Heart right ventricle (tissue), 16 donors: ENCODE results near the gene AFMID. TPM values are rescaled to one million over a fixed set of nuclear protein-coding genes. Genes with fewer than 3 reads are reported as not detected.
"Not testable (repeated sequence)": the region's sequence is repeated elsewhere in the genome, so short reads cannot be mapped to it uniquely, and the experiment has no call there.

Experiments
- ATAC-seq, 8 donors: fragments of 200-7000 bp; cut with Tn5 transposase; one replicate each; pipeline ENCODE4 v1.9.1; 2020; ENCODE audit warnings: mild to moderate bottlenecking in 8 of 8, moderate library complexity in 8 of 8, moderate number of reproducible peaks in 1 of 8
- DNase-seq, 2 donors: peaks; one replicate each; pipeline ENCODE4 v3.0.0-alpha.2; 2020
- H3K27ac ChIP-seq, 10 donors: fragments of 200-600 bp; sonication (generic) in 2 of 10; one replicate each; pipeline versions ENCODE4 v1.5.0 to v1.8.0; 2020 to 2022; ENCODE audit warnings: mild to moderate bottlenecking in 3 of 10
- H3K27me3 ChIP-seq, 7 donors: fragments of 200-600 bp; one replicate each; pipeline ENCODE4 v1.8.0; 2021 to 2022; ENCODE audit warnings: mild to moderate bottlenecking in 2 of 7
- H3K36me3 ChIP-seq, 9 donors: fragments of 200-600 bp; sonication (generic) in 1 of 9; one replicate each; pipeline versions ENCODE4 v1.5.0 to v1.8.0; 2020 to 2022; ENCODE audit warnings: mild to moderate bottlenecking in 2 of 9
- H3K4me1 ChIP-seq, 9 donors: fragments of 200-600 bp; sonication (generic) in 1 of 9; one replicate each; pipeline versions ENCODE4 v1.5.0 to v1.8.0; 2020 to 2022; ENCODE audit warnings: mild to moderate bottlenecking in 4 of 9
- H3K4me3 ChIP-seq, 10 donors: fragments of 200-600 bp; sonication (generic) in 2 of 10; one replicate each; pipeline versions ENCODE4 v1.5.0 to v1.8.0; 2020 to 2022; ENCODE audit warnings: mild to moderate bottlenecking in 7 of 10, moderate library complexity in 2 of 10
- H3K9me3 ChIP-seq, 11 donors: fragments of 200-600 bp in 10 of 11; sonication (generic) in 2 of 11; one replicate each; pipeline versions ENCODE4 v1.5.0 to v1.8.0; 2013 to 2022; ENCODE audit warnings: mild to moderate bottlenecking in 2 of 11, control low read depth in 1 of 11, moderate library complexity in 1 of 11
- WGBS, 2 donors: extraction: QIAGEN DNeasy Blood & Tissue Kit; methylation state at CpG; one replicate each; pipeline ENCODE4 v1.1.7; 2013; ENCODE audit warnings: inconsistent platforms in 1 of 2; 5-methylcytosine and 5-hydroxymethylcytosine counted together
- intact Hi-C, 10 donors: fragments of 100-400 bp; cut with DNase I; formaldehyde crosslinking; loops; one replicate each; pipeline versions ENCODE4 v1.11.1 to v1.14.2; 2022
- polyA plus RNA-seq, 2 donors: library from polyadenylated mRNA; stranded (reverse); fragments of 200-250 nt; gene quantifications; one replicate each; pipeline ENCODE4 v1.2.3, GENCODE V29; 2013
- total RNA-seq, 10 donors: library from RNA; stranded (reverse); fragmentation: NEBNext Ultra II Directional in 3 of 10; extraction: Animal tissue kit (Norgen Biotek cat#: 25700) in 3 of 10; gene quantifications; one replicate each; pipeline versions ENCODE4 v1.2.1 to v1.2.4, GENCODE V29; 2021 to 2023
- TF ChIP-seq, protein P1 (sequence below), 9 donors: fragments of 200-600 bp; sonication (generic) in 2 of 9; IDR thresholded peaks; one replicate each; pipeline versions ENCODE4 v1.5.0 to v1.8.0; 2021 to 2022; ENCODE audit warnings: antibody characterized with exemption in 9 of 9, mild to moderate bottlenecking in 5 of 9, moderate library complexity in 1 of 9
- donor health status: Arrhythmogenic right ventricular cardiomyopathy.
- donor health status: ischemic (EF 13 %, LVEDD 7.1; RV severe dilation, severe dysfunction).
- donor health status: healthy with polysubstance abuse.
- donor health status: DM: no; HTN: yes; CAD: no.
- donor health status: DM: no; HTN: no; CAD: no.
- donor health status: ischemic (EF 25% LVEDD 6.9; RV normal size, moderate dysfunction).
- donor health status: ischemic (EF 25% LVEDD 5.7; RV mildly dilated, moderate dysfunction).
- donor health status: healthy.
- donor health status: DM: yes; HTN: yes; CAD: no.
- donor health status: Ischemic cardiomyopathy.
- donor health status: ischemic (EF 35%, LVEDD 5.7; RV mildly dilated, moderate dysfunction).
- donor health status: nonischemic (EF 11% LVEDD 7.7; RV severe dilation, severe dysfunction).
- donor health status: DM: yes; HTN: yes; CAD: no.
- donor health status: PGD.
- donor health status: ischemic (EF 29% LVEDD 5.4; RV normal size, mild dysfunction).
- donor health status: nonischemic (EF 23%, LVEDD 6.1; RV moderate dilation, normal function).

Gene AFMID
- total and polyA plus RNA-seq, 12 donors, result 13.0 to 42.4 (median 28.2) TPM

DNA sequence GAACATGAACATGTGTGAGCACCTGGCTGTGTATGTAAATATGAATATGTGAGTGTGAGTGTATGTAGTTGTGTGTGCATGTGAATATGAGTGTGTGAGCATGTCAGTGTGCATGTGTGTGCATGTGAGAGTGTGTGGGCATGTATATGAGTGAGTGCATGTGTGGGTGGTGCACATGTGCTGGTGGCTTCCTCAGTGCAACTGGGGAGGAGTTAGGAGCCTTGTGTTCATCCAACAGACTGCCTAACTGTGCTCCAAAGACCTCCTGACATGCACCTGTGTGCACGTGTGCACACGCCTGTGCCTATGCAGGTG lies 45.7 kb downstream of the AFMID start:
- peaks cover 18 to 41% (median 37%) of the 10 kb centered on the region in 7 donors for H3K27me3 ChIP-seq
- intact Hi-C loops, result no loop called here
- no peak overlapping the region for H3K27ac ChIP-seq
- peaks cover 0 to 17% (median 5%) of the 10 kb centered on the region in 9 donors for H3K4me1 ChIP-seq
- 89 to 97% methylated on average over 2 of the region's 2 CpGs for WGBS, 2 donors
- H3K9me3 ChIP-seq, result no peaks in the 10 kb centered on the region
- TF ChIP-seq, protein P1, sequence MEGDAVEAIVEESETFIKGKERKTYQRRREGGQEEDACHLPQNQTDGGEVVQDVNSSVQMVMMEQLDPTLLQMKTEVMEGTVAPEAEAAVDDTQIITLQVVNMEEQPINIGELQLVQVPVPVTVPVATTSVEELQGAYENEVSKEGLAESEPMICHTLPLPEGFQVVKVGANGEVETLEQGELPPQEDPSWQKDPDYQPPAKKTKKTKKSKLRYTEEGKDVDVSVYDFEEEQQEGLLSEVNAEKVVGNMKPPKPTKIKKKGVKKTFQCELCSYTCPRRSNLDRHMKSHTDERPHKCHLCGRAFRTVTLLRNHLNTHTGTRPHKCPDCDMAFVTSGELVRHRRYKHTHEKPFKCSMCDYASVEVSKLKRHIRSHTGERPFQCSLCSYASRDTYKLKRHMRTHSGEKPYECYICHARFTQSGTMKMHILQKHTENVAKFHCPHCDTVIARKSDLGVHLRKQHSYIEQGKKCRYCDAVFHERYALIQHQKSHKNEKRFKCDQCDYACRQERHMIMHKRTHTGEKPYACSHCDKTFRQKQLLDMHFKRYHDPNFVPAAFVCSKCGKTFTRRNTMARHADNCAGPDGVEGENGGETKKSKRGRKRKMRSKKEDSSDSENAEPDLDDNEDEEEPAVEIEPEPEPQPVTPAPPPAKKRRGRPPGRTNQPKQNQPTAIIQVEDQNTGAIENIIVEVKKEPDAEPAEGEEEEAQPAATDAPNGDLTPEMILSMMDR (IDR thresholded peaks at IDR 0.05), result no peak
- no peak overlapping the region for H3K4me3 ChIP-seq
- H3K36me3 ChIP-seq, result no peaks in the 10 kb centered on the region
- DNase-seq (no peak), ATAC-seq (no peak)

GRCh38 chr17:78233678-78234077 lies 46.5 kb downstream of the AFMID start:
- Histone ChIP-seq H3K27ac (no peak overlapping the region), H3K4me3 (no peak overlapping the region), H3K9me3 (no peaks in the 10 kb centered on the region), H3K4me1 (peaks cover 0 to 17% (median 5%) of the 10 kb centered on the region in 9 donors), H3K36me3 (no peaks in the 10 kb centered on the region), H3K27me3 (peaks cover 18 to 41% (median 37%) of the 10 kb centered on the region in 7 donors)
- TF ChIP-seq, protein P1 (IDR thresholded peaks at IDR 0.05), result no peak
- WGBS, 2 donors, result 92 to 93% methylated on average over 10 of the region's 10 CpGs
- DNase-seq, result no peak
- no peak for ATAC-seq
- intact Hi-C loops, result no loop called here

GRCh38 chr17:78234261-78234865 lies 47.2 kb downstream of the AFMID start:
- TF ChIP-seq, protein P1 (IDR thresholded peaks at IDR 0.05), result no peak
- peak overlapping the region in 7 of 10 donors; percentile 31 to 72 (median 56) for H3K27ac ChIP-seq
- DNase-seq (no peak), ATAC-seq (no peak)
- no peak overlapping the region for H3K4me3 ChIP-seq
- peaks cover 18 to 40% (median 37%) of the 10 kb centered on the region in 7 donors for H3K27me3 ChIP-seq
- intact Hi-C loops, result no loop called here
- peaks cover 0 to 17% (median 5%) of the 10 kb centered on the region in 9 donors for H3K4me1 ChIP-seq
- 82 to 84% methylated on average over 17 of the region's 17 CpGs for WGBS, 2 donors
- H3K9me3 ChIP-seq, result no peaks in the 10 kb centered on the region
- no peaks in the 10 kb centered on the region for H3K36me3 ChIP-seq

DNA sequence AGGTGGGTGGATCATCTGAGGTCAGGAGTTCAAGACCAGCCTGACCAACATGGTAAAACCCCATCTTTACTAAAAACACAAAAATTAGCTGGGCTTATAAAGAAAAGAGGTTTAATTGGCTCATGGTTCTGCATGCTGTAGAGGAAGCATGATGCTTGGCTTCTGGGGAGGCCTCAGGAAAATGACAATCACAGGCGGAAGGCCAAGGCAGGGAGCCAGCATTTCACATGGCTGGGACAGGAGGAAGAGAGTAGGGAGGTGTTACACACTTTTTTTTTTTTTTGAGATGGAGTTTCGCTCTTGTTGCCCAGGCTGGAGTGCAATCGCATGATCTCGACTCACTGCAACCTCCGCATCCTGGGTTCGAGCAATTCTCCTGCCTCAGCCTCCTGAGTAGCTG lies 47.9 kb downstream of the AFMID start:
- H3K27me3 ChIP-seq, result peaks cover 18 to 34% (median 32%) of the 10 kb centered on the region in 7 donors
- DNase-seq (peak; percentile 58 to 79), ATAC-seq (peak in 6 of 8 donors; percentile 44 to 89 (median 74))
- intact Hi-C loops, H3K4me3 ChIP-seq, H3K36me3 ChIP-seq, H3K9me3 ChIP-seq: not testable (repeated sequence)
- peak overlapping the region in 7 of 10 donors; percentile 31 to 72 (median 56) for H3K27ac ChIP-seq
- peaks cover 0 to 17% (median 5%) of the 10 kb centered on the region in 9 donors for H3K4me1 ChIP-seq
- WGBS, 2 donors, result 47 to 74% methylated on average over 6 of the region's 6 CpGs

DNA sequence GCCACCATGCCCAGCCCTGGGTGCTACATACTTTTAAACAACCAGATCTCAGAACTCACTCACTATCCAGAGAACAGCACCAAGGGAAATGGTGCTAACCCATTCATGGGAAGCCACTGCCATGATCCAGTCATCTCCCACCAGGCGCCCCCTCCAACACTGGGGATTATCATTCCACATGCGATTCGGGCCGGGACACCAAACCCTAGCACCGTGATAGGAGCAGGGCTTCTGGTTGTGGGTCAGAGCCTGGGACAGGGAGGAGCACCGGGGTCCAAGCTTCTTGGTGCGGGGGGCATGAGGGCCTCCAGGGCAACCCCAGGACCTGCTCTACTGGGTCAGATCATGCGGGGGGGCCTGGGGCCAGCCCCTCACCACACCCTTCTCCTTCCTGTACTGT lies 48.7 kb downstream of the AFMID start:
- peak in 1 of 8 donors; percentile 21 for ATAC-seq
- TF ChIP-seq, protein P1 (IDR thresholded peaks at IDR 0.05), result no peak
- Histone ChIP-seq H3K4me3 (no peak overlapping the region), H3K27me3 (peaks cover 15 to 25% (median 23%) of the 10 kb centered on the region in 7 donors), H3K9me3 (no peaks in the 10 kb centered on the region), H3K27ac (no peak overlapping the region), H3K4me1 (peaks cover 0 to 17% (median 5%) of the 10 kb centered on the region in 9 donors), H3K36me3 (no peaks in the 10 kb centered on the region)
- WGBS, 2 donors, result 86% methylated on average over 8 of the region's 8 CpGs
- intact Hi-C loops, result no loop called here
- no peak for DNase-seq
